MG63 (cell line): ENCODE measurements around the gene MAMDC4. TPM values are rescaled to one million over a fixed set of nuclear protein-coding genes. Genes with fewer than 3 reads are reported as not detected.
"Not testable (repeated sequence)": the region's sequence is repeated elsewhere in the genome, so short reads cannot be mapped to it uniquely, and the experiment has no call there.

Experiments
- DNase-seq: peaks from one replicate; pipeline ENCODE4 v3.0.0-alpha.2; 2020
- H3K27me3 ChIP-seq: fragments of 250-450 bp; sonication (Bioruptor Pico); 2 replicates; pipeline ENCODE4 v1.5.1; 2020; ENCODE audit warnings: mild to moderate bottlenecking, moderate library complexity
- H3K36me3 ChIP-seq: fragments of 250-450 bp; sonication (Bioruptor Pico); 2 replicates; pipeline ENCODE4 v1.5.1; 2020; ENCODE audit warnings: mild to moderate bottlenecking, moderate library complexity
- H3K4me3 ChIP-seq: fragments of 250-450 bp; sonication (Bioruptor Pico); 2 replicates; pipeline ENCODE4 v1.5.1; 2020; ENCODE audit warnings: mild to moderate bottlenecking, moderate library complexity
- H3K9me3 ChIP-seq: fragments of 250-450 bp; sonication (Bioruptor Pico); 2 replicates; pipeline ENCODE4 v1.5.1; 2020; ENCODE audit warnings: mild to moderate bottlenecking, moderate library complexity
- total RNA-seq: library from RNA; depleted of rRNA; stranded (reverse); fragments of >200 nt; shearing (Covaris generic); gene quantifications from 2 replicates; pipeline ENCODE4 v1.2.3, GENCODE V29; 2014; ENCODE audit warnings: low replicate concordance; rRNA removed

MAMDC4 gene
- 0.44 and 0.63 TPM in 2 replicates for total RNA-seq

- no peak for DNase-seq
- no peak within 1 kb of the TSS for H3K4me3 ChIP-seq
Observed at GRCh38 chr9:136851941-136852663, at the start of gene MAMDC4. TSS of gene MAMDC4 (plus strand) at chr9:136852346. CDS start at chr9:136852417, 71 bp downstream.

DNA sequence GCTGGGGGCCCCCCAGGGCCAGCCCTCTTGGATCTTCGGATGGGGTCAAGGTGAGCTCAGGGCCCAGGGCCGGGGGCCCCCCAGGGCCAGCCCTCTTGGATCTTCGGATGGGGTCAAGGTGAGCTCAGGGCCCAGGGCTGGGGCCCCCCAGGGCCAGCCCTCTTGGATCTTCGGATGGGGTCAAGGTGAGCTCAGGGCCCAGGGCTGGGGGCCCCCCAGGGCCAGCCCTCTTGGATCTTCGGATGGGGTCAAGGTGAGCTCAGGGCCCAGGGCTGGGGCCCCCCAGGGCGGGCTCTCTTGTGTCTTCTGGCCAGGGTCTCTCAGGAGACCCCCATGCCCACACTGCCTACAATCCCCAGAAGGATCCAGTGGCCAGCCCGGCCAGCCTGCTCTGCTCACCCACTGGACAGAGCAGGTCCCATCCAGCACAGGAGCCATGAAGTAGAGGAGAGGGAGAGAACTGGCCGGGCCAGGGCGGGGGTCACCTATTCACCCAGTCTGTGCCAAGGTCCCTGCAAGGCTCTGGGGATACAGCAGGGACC is 49.1 kb upstream of the MAMDC4 start:
- not testable (repeated sequence) for H3K36me3 ChIP-seq, H3K4me3 ChIP-seq, H3K9me3 ChIP-seq, DNase-seq
- peaks cover 24% of the 10 kb centered on the region for H3K27me3 ChIP-seq

More at GRCh38 chr9:136851941-136852663, at the start of gene MAMDC4:
- Histone ChIP-seq H3K27me3 (no peaks in the 10 kb centered on the region), H3K9me3 (no peaks in the 10 kb centered on the region), H3K36me3 (peaks cover 13% of the 10 kb centered on the region)

DNA sequence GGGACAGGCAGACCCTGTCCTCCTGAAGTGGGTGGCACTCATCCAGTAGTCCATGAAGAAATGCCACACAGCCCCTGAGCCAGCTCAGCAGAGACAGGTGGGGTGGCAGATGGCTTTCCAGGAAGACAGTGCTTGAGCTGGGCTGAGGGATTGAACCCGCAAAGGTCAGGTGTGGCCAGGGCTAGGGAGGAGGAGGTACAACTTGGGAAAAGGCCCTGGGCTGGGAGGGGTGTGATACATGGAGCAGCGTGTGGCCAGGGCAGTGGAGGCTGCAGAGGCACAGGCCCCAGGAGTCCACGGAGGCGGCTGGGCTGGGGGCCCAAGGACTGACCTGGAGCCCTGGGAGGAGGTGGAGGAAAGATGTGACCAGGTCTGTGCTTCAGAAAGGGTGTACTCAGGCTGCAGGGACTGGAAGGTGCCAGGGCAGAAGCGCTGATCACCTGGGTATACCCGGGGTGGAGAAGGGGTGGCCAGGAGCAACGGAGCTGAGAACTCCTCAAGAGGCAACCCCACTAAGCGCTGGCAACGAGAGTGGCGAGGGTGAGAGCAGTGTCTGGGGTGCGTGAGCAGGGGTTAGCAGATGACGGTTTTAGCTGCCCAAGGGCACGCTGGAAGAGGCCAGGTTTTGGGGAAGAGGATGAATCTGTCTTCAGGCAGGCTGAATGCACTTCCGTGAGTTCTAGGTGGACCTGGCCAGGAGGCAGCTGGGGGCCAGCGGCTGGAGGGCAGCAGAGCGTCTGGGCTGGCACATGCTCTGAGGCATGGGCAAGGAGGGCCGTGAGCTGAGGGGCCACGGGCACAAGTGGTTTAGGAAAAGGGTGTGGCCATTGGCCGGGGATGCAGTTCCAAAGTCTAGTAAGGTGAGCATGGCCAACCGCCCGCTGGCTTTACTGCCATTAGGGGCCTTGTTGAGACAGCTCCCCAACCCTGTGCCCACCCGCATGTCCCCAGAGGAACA is 48.3 kb upstream of the MAMDC4 start:
- peaks cover 16% of the 10 kb centered on the region for H3K27me3 ChIP-seq
- H3K9me3 ChIP-seq: no peaks in the 10 kb centered on the region
- H3K4me3 ChIP-seq: no peak overlapping the region
- peaks cover 3% of the 10 kb centered on the region for H3K36me3 ChIP-seq
- DNase-seq: no peak

DNA sequence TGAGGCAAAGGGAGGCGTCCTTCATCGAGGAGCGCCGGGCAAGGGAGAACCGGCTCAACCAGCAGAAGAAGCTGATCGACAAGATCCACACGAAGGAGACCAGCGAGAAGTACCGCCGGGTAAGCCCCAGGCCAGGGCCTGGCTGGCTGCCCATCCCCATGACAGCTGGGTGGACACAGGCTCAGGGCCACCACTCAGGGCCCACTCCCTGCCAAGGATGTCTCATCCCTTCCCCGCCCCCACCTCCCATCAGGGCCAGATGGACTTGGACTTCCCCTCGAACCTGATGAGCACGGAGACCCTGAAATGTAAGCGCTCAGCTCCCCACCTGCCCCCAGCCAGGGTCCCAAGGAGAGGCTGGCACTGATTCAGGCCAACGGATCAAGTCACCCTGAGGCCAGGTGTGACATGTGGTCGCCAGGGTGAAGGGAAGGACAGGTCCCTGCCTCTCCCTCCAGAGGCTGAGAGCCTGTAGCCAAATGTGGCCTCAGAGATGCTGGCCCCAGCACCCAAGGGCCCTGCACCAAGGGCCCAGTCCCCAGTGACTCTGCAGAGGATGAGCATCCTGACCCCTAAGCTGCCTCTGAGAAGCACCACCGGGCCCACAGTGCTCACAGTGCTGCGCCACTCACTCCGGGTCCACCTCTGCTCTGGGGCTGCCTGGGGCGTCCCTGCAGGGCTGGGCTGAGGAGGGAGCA is 47.5 kb upstream of the MAMDC4 start:
- Histone ChIP-seq H3K9me3 (no peaks in the 10 kb centered on the region), H3K27me3 (peaks cover 8% of the 10 kb centered on the region), H3K36me3 (peaks cover 10% of the 10 kb centered on the region), H3K4me3 (no peak overlapping the region)
- DNase-seq: no peak

DNA sequence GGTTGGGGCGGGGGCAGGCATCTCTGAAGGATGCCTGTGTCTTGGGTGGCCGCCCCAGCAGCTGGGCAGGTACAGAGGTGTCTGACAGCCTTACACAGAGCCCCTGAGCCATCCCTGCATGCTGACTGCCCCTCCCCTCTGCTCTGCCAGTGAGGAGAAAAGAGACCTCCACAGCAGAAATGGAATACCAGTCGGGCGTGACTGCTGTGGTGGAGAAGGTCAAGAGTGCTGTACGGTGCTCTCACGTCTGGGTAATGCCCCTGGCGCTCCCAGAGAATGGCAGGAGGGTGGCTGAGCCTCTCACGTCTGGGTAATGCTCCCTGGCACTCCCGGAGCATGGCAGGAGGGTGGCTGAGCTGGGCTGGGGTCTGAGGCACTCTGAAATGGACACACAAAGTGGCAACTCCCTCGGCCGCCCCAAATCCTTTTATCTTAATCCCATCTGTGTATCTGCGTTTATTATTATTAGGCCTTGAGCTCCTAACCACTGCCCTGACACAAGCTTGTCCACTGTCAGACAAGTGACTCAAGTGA is 46.9 kb upstream of the MAMDC4 start:
- Histone ChIP-seq H3K9me3 (no peaks in the 10 kb centered on the region), H3K27me3 (peaks cover 5% of the 10 kb centered on the region; the same call in 1 of the 2 replicates), H3K4me3 (no peak overlapping the region), H3K36me3 (peaks cover 16% of the 10 kb centered on the region)
- no peak for DNase-seq

GRCh38 chr9:136806067-136806466 is 46.1 kb upstream of the MAMDC4 start:
- Histone ChIP-seq H3K4me3 (no peak overlapping the region), H3K27me3 (no peaks in the 10 kb centered on the region), H3K36me3 (peaks cover 24% of the 10 kb centered on the region), H3K9me3 (no peaks in the 10 kb centered on the region)
- DNase-seq: no peak

DNA sequence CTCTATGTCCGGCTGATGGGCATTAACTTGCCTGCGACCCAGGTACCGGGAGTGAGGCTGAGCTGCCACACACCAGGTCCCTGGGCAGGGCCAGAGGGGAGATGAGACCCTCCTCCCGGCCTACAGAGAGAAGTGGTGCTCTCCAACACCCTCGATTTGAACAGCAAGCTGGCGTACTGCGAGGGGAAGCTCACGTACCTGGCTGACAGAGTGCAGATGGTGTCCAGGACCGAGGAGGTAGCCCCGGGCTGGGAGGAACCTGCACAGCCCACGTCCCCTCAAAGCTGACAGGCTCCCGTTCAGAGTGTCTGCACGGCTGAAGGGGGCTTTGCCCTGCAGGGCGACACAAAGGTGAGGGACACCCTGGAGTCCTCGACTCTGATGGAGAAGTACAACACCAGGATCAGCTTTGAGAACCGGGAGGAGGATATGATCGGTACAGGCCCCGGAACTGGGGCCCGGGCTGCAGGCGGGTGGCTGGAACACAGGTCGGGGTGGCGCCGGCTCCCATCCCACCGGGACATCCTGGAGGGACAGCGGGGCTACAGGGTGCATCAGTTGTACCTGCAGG is 45.4 kb upstream of the MAMDC4 start:
- Histone ChIP-seq H3K36me3 (peaks cover 28% of the 10 kb centered on the region), H3K4me3 (peak overlapping the region; percentile 69), H3K27me3 (no peaks in the 10 kb centered on the region), H3K9me3 (no peaks in the 10 kb centered on the region)
- no peak for DNase-seq

- Histone ChIP-seq H3K36me3 (peaks cover 33% of the 10 kb centered on the region), H3K4me3 (peak within 1 kb of the TSS; percentile 84), H3K27me3 (no peaks in the 10 kb centered on the region), H3K9me3 (no peaks in the 10 kb centered on the region)
- peak; percentile 76 for DNase-seq
Observed at GRCh38 chr9:136807281-136808074, 44.7 kb upstream of the MAMDC4 start, which contains the start of gene RABL6. TSS of gene RABL6 (plus strand) at chr9:136807948. CDS start at chr9:136808197, 249 bp downstream.

DNA sequence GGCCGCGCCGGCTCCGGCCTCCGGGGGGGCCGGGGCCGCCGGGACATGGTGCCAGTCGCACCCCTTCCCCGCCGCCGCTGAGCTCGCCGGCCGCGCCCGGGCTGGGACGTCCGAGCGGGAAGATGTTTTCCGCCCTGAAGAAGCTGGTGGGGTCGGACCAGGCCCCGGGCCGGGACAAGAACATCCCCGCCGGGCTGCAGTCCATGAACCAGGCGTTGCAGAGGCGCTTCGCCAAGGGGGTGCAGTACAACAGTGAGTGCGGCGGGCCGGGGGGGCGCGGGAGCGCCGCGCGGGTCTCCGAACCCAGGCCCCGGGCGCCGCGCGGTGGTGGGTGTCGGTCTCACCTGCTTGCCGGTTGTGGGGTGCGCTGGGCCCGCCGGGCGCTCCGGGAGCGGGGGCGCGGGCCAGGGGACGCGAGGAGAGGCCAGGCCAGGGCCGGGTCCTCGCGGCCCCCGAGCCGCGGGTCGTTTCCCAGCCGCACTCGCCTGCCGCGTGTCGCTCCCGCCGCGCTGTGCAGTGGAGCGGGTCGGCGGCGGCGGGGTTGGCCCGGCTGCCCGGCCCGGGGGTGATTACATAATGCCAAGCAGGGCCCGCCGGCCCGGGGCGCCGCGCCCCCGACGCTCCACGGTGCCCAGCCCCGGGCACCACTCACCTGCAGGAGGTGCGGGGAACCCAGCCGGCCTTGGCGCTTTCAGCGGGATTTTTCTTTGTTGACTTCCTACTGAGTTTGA is 43.9 kb upstream of the MAMDC4 start:
- peak; percentile 20 for DNase-seq
- H3K27me3 ChIP-seq: no peaks in the 10 kb centered on the region
- peaks cover 40% of the 10 kb centered on the region for H3K36me3 ChIP-seq

GRCh38 chr9:136808806-136809158 is 43.4 kb upstream of the MAMDC4 start:
- DNase-seq: no peak
- H3K4me3 ChIP-seq: peak overlapping the region; percentile 84
- H3K27me3 ChIP-seq: no peaks in the 10 kb centered on the region
- H3K36me3 ChIP-seq: peaks cover 46% of the 10 kb centered on the region
- H3K9me3 ChIP-seq: no peaks in the 10 kb centered on the region

More for the DNA sequence above, 43.9 kb upstream of the MAMDC4 start:
- H3K9me3 ChIP-seq: no peaks in the 10 kb centered on the region
- peak overlapping the region; percentile 84 for H3K4me3 ChIP-seq

DNA sequence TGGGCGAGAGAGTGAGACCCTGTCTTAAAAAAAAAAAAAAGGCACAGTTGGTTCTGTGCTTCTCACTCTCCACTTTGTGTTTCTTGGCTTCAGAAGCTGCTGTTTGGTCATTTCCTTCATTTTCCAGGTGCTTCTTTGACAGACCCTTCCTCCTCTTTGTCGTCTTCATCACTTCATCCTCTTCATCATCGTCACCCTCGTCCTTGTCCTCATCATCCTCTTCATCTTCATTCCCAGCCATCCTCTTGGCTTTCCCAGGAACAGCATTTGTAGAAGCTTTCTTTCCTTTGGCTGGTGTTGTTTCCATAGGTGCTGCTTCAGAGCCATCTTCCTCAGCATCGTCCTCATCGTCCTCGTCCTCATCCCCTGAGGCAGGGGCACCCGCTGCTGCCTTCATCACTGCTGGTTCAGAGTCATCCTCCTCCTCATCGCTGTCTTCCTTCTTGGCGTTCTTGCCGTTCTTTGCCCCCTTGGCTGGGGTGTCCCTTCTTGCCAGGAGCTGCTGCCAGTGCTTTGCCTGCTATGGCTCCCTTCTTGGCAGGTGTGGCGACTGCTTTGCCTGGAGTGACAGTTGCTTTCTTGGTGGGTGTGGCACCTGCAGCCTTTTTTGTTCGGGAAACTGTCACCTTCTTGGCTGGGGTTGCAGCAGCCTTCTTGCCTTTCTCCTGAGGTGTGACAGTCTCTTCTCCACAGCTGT is 37.3 kb upstream of the MAMDC4 start:
- no peak for DNase-seq
- Histone ChIP-seq H3K4me3 (no peak overlapping the region), H3K27me3 (no peaks in the 10 kb centered on the region), H3K36me3 (peaks cover 55% of the 10 kb centered on the region), H3K9me3 (no peaks in the 10 kb centered on the region)

DNA sequence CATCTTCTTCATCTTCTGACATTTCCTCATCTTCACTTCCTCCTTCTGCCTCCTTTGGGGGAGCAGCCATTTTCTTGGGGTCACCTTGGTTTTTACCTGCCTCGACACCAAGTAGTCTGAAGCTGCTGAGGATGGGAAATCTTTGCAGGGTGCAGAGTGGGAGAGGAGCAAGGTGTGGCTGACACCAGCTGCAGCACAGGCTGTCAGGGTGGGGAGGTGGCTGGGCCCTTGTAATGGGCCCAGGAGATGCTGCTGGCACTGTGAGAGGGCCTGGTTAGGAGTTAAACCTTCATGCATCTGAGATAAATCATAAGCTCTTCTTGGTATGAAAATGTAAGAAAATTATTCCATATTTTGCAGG is 36.7 kb upstream of the MAMDC4 start:
- Histone ChIP-seq H3K36me3 (peaks cover 50% of the 10 kb centered on the region), H3K27me3 (no peaks in the 10 kb centered on the region), H3K4me3 (no peak overlapping the region), H3K9me3 (no peaks in the 10 kb centered on the region)
- DNase-seq: no peak

GRCh38 chr9:136820971-136821825 is 30.9 kb upstream of the MAMDC4 start:
- Histone ChIP-seq H3K27me3 (no peaks in the 10 kb centered on the region), H3K4me3 (no peak overlapping the region), H3K36me3 (peaks cover 15% of the 10 kb centered on the region), H3K9me3 (no peaks in the 10 kb centered on the region)
- DNase-seq: no peak
